GM19351 (cell line): ENCODE data around the gene LARP4.
"Not testable (repeated sequence)": the region's sequence is repeated elsewhere in the genome, so short reads cannot be mapped to it uniquely, and the experiment has no call there.

Experiments used
- ATAC-seq: cut with Tn5 transposase; IDR thresholded peaks from one replicate; pipeline ENCODE4 v1.9.1; 2021; ENCODE audit warnings: mild to moderate bottlenecking, moderate library complexity; ENCODE audit not compliant: unreplicated experiment

LARP4 gene

DNA sequence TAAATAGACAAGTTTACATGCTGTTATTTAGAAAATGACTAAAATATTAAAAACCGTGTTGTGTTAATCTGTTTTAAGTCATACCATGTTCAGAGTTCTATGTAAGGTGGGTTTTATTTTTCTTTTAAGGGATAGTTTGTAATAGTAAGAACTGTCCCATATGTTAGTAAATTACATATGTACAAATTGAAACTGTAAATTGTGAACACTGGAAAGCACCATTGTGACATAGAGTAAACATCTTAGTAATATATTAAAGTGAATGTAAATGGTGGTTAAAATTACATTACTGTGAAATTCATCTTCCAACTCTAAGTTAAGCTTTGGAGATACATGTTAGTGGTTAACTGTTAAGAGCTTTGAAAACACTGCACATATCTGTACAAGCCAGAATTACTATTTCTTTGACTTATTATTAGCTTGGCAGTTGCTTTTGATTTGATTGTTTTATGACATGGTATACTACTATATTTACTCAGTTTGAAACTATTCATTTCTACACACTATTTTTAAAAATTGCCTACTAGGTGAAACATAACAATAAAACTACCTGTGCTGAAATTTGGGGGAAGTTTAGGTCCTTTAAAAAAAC is 76.7 kb downstream of the LARP4 start:
- no peak for ATAC-seq

DNA sequence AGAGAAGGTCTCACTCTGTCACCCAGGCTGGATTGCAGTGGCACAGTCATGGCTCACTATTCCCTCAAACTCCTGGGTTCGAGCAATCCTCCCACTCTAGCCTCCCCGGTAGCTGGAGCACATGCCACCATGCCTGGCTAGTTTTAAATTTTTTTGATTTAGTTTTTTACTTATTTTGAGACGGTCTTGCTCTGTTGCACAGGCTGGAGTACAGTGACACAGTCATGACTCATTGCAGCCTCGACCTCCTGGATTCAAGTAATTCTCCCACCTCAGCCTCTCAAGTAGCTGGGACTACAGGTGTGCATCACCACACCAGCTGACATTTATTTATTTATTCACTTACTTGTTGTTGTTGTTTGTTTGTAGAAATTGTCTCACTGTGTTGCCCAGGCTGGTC is 81.9 kb downstream of the LARP4 start:
- ATAC-seq, result no peak

DNA sequence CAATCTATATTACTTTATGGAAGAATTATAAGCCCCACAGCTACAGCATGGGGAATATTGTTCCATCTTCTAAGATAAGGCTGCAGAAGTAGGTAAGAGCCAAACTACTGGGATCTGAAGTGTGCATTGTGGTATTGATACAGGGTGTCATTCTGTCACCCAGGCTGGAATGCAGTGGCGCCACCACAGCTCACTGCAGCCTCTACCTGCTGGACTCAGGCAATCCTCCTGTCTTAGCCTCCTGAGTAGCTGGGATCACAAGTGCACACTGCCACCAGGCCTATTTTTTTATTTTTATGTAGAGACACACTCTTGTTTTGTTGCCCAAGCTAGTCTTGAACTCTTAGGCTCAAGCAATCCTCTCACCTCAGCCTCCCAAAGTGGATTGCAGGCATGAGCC is 82.8 kb downstream of the LARP4 start:
- ATAC-seq, result no peak

DNA sequence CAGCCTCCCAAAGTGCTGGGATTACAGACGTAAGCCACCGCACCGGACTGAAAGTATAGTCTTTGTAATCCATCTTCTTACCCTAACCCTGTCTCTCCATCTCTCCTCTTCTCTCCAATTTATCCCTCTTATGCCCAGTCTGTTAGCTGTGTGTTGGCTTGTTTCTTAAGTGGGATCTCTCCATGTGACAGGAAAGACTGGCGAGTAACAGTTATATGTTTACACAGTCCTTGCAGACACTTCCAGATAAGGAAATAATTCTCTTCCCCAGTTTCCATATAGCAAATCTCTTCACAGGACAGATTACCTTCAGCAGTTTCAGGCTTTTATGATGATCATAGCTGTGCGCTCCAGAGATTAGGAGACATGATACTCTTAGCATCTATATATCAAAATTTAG is 88.1 kb downstream of the LARP4 start:
- no peak for ATAC-seq

DNA sequence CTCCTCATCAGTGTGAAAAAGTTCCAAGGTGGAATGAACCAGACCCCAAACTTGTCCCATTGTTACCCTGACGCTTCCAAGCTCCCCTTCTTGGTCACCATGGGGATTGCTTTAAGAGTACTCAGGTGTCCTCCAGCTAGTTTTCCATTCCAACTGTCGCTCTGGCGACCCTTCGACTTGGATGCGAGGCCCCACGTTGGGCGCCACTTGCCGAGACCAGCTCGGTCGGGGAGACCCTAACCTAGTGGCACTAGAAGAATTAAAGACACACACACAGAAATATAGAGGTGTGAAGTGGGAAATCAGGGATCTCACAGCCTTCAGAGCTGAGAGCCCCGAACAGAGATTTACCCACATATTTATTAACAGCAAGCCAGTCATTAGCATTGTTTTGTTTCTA is 97.4 kb downstream of the LARP4 start:
- not testable (repeated sequence) for ATAC-seq

DNA sequence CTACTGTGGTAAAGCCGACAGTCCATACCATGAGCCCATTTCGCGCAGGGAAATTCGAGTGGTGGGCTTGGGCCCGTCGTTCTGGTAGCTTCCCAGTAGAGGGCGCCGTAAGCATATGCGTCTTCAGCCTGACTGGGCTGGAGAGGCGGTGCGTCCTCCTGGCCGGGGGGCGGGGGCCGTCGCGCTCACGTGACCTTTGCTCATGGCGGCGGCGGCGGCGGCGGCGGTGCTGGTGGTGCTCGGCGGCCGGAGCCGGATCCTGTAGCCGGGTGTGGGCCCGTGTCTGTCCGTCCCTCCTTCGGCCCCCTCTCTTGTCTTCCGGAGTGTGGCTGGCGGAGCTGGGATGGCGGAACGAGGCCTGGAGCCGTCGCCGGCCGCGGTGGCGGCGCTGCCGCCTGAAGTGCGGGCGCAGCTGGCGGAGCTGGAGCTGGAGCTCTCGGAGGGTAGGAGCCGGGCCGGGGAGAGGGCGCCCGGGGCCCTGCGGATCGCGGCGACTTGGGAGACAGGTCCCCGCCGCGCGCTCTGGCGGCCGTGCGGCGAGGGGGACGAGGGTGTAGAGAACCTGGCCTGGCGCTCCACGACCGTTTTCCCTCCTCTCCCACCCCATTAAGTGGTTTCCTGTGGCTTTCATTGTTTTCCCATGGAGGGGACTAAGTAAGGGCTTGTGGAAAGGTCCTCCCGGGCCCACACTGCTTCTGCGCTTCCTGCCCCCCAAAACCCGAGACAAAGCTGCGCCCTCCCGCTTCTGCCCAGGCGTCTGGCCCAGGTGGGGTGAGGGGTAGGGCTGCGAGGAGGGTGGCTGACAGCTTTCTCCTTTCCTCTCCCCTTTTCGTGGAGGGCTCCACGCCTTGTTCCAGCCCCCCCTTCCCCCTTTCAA is 104.4 kb downstream of the LARP4 start, which contains the start of gene DIP2B:
Gene DIP2B (plus strand): TSS at position 188 of the 877 bp plus-strand sequence. CDS start 156 bp downstream, at position 344.
- ATAC-seq, result peak; percentile 74

DNA sequence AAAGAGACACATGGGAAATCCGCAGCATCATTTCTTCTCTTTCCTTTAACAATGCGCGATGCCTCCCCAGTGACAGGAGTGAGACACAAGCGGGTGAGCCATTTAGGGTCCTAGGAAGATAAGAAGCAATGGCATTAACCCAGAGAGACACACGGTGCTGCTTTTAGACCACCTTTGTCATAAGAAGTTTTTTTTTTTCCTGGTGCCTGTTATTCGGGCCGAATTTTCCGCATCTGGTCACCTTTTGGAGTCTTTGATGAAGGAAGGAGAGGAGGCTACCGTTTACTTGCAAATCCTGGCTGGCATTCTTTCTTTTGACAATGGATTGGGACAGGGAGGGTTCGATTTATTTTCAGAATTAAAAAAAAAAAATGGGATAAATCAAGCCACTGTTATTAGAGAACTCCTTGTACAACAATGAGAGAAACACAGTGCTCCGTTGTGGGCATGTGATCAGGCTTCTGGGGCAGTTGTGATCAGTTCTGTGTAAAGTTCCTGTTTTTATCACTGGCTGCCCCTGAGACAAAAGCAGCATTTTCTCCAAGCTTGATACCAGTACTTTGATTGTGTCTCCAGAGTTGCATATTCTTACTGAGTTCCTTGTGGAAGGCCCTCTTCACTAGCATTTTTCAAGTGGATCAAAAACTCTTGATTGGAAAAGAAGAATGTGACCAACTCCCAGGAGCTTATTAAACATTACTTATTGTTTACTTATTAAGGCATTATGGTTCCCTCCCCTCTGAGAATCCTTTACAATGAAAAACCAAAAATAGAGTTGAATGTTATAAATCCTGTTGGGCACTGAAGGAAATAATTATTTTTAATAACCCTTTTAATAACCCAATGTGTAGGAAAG is 105.2 kb downstream of the LARP4 start:
- no peak for ATAC-seq

DNA sequence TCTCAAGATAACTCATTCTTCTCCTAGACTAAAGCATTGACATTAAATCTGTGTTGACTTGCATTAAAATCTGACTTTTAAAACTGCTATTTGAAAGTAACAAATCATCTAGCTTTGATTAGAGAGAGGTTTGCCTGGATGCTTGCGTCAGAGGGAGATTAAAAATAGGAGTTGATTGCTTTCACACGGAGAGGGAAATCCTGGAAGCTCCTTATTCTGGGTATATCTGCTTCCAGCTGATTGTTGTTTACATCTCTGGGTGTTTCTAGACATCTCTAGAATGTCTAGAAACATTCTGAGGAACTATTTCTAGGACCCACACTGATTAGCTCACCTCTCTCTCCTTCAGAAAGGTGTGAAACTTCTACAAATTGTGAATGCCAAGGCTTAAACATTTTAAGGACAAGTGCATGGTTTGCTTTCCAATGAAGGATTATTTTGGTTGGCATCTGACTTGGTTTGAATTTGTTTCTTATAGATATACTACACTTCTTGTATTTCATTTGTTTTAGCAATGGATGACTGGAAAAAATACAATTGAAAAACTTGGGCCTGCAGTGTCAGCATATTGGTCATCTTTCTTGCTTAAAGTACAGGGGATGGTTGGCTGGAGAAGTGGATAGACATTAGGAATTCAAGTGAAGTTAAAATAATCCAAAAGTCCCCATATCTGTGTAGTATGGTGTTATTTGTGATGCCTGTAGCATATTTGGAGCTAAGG is 106.2 kb downstream of the LARP4 start:
- ATAC-seq, result no peak

DNA sequence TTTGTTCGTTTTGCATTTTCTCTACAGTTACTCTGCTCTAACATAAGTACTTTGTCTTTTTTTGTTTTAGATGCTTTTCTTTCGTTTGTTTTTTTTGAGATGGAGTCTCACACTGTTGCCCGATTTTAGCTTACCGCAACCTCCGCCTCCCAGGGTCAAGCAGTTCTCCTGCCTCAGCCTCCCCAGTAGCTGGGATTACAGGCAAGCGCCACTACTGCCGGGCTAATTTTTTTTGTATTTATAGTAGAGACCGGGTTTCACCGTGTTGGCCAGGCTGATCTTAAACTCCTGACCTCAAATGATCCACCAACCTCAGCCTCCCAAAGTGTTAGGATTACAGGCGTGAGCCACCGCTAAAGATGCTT is 106.8 kb downstream of the LARP4 start:
- ATAC-seq, result no peak

DNA sequence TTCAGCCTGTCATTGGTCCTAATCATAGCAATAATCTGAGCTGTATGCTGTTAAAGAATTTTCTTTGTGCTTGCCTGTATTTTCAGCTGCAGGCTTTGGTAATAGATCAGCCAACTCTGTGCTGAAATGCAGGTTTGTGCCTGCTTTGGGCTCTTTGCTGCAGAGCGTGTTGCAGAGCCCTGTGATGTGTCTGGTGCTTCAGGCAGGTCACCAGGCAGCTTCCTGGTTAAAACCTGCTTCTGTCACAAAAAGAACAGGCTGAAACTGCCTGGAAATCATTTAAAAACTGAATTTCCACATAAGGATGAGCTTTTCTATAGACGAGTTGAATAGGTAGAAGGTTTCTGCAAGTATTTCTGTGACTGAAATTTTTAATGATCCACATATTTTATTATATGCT is 107.2 kb downstream of the LARP4 start:
- no peak for ATAC-seq

DNA sequence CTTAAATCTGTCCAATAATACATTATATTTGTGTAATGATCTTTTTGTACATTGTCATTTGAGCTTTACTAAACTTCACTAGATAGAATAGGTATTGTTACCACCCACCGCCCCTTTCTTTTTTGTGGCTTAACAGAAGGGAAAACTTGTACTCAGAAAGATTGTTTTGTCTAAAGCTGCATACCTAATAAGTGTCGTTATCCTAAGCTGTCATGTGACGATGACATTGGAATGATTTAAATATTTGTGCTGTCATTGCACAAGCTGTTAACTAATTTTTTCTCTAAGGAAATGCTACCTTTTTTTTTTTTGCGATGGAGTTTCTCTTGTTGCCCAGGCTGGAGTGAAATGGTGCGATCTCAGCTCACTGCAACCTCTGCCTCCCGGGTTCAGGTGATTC is 107.7 kb downstream of the LARP4 start:
- no peak for ATAC-seq

DNA sequence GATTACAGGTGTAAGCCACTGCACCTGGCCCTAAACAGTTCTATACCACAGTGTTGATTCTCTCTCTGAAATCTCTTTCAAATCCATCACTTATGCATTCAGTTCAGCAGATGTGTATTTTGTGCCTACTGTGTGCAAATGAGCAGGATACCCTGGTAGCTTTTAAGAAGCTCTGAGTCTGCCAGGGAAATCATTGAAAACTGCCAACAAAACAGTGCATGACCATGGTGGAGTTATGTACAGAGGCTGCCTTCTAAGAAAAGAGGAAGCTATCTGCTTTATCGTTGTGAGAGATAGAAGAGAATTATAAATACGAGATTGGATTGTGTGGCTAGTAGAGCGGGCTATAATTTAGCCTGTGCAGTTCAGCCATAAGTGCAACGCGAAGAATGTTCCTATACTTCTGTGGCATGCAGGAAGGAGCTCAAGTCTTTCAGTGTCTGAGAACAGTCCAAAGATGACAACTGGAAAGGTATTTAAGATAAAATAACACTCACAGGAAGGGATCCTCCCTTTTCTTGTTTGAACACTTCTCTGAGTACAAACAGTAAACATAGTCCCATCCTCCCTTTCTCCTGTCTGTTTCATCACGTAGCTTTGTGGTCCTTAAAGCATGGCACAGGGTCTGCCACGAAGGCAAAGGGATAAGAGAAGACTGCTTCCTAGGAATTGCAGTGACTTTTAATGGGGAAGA is 108.4 kb downstream of the LARP4 start:
- no peak for ATAC-seq

DNA sequence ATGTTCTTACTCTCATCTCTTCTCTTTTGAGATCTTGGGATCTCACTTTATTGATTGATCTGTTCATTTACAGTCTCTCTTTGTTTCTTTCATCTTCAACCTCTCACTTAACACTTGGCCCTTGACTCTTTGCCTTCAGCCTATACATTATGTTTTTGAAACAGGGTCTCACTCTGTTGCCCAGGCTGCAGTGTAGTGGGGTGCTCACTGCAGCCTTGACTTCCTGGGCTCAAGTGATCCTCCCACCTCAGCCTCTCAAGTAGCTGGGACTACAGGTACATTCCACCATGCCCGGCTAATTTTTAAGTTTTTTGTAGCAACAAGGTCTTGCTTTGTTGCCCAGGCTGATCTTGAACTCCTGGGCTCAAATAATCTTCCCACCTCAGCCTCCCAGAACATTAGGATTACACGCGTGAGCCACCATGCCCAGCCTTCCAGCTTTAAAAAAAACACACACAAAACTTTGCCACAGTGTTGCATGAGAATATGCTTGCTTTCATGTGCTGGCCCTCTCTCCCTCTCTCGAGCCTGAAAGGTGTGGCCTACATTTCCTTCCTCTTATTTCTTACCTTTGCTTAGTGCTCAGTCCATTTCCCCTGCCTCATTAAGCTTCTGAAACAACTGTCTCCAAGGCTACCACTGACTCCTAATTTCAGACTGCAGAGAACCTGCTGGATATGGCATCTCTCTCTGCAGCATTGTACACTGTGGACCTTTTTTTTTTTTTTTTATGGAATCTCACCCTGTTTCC is 114.0 kb downstream of the LARP4 start:
- peak; percentile 59 for ATAC-seq

DNA sequence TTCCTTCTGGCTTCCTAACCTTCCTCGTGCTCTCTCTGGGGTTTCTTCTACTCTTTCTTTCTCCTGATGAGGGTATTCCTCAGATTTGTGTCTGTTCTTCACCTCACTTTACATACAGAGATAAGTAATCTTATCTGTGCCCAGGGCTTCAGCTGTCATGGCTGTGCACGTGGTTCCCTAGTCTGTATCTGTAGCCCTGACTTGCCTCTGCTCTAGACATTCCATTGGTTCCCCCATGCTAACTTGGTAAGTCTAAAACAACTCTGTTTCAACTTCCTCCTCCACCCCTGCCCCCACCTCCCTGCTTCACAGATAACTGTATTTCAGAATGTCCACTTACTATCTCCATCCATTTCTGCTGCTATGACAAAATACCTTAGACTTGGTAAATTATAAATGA is 114.9 kb downstream of the LARP4 start:
- ATAC-seq, result no peak

DNA sequence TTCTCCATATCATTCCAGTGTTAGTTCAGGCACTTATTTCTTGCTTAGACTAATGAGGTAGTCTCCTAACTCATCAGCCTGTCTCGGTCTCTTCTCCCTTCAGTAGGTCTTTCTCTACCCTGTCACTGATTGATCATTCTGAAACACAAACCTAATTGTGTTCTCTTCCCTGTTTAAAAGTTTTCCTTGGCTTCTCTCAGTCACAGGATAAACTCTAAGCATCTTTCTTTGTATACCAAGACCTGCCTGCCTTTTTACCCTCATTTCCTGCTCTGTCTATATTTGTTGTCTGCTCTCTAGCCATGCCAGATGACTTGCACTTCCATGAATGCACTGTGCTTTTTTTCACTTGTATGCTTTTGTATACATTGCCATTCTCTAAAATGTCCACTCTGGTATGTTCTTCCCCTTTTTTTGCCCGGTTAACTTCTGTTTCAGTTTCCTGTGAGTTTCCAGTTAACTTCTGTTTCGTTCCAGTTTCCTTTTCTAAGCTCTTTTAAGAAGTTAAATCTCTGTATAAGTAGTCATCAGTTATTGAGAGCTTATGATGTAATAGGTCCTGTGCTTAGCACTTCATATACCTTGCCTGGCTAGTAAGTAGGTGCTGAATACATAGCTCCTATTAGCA is 116.8 kb downstream of the LARP4 start:
- ATAC-seq, result peak; percentile 60

DNA sequence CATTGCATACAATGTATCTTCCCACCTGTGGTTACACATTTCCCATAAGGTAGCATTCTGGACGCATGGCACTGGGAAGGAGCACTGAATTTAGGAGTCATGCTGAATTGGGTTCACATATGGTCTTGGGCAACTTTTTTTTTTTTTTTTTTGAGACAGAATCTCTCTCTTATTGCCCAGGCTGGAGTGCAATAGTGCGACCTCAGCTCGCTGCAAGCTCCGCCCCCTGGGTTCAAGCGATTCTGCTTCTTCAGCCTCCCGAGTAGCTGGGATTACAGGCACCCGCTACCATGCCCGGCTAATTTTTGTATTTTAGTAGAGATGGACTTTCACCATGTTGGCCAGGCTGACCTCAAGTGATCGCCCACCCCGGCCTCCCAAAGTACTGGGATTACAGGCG is 117.4 kb downstream of the LARP4 start:
- no peak for ATAC-seq

DNA sequence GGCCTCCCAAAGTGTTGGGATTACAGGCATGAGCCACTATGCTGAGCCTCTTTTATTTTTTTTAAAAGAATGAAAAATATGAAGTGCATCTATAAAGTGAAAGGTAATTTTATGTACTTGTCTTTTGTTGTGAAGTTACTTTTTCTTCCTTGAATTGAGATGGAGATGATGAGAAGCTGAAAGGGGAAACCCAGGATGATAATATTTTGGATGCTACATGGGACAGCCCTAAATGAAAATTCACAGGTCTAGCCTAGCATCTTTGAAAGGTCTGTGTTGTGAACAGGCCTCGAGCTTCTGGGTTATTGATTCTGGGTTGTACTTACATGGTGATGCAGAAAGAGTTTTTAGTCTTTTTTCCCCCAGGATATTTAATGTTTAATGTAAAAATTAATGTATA is 118.7 kb downstream of the LARP4 start:
- ATAC-seq, result no peak

DNA sequence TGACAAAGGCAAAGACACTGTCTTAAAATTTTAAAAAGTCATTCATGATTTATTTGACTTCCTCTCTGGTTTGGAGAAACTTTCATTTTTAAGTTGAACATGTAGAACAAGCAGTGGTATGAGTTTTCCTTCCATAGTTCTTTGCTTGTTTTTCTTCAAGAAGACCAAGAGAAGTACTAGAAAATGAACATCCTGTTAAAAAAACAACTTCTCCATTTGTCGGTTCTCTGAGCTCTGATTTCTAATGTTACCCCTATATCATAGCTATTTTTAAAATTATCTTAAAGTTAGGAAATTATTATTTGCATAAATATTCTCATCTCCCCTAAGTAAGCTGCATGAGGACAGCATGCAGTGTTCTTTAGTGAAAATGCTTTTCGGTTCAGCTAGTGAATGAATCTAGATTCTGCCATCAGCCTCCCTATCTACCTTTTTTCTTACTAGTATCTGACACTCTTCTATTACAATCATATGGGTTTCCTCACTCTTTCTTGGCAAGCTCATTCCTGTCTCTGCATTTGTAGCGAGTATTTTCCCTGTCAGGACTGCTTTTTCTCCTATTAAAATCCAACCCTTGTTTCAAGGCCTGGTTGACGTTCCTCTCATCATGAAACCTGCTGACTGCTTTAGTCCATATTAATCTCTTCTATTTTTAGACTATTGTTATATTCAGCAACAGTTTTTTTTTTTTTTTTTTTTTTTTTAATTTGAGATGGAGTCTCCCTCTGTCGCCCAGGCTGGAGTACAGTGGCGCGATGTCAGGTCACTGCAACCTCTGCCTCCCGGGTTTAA is 119.9 kb downstream of the LARP4 start:
- ATAC-seq, result no peak
